SHP77 treated with DMSO at 0.1 percent for 48 hours (cell line): ENCODE data around the gene SPECC1.
"Not testable (repeated sequence)": the region's sequence is repeated elsewhere in the genome, so short reads cannot be mapped to it uniquely, and the experiment has no call there.

Source experiments
- DNase-seq: peaks from one replicate; lab custom pipeline; 2025; lab: John Stamatoyannopoulos, UW

The SPECC1 gene

GRCh38 chr17:20010099-20010863, 1.1 kb downstream of the SPECC1 start:
- peak; percentile 89 for DNase-seq

DNA sequence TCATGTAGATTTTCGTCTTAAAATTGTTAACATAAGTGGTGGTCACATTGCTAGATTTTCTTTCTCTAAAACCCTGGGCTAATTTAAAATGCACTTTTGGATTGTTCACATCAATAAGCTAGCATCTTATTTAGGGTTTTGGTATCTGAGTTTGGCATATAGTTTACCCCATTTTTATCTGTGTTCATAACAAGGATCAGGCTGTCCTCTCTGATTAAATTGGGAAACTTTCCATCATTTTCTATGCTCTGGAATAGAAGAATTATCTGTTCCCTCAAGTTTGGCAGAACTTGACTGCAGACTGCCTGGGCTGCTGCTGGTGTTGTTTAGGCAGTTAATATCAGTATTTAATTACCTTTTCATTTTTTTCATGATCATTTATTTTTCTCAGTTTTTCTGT, 1.8 kb downstream of the SPECC1 start:
- peak; percentile 25 for DNase-seq

- DNase-seq: no peak
These were observed 2.9 kb downstream of the SPECC1 start for GRCh38 chr17:20012017-20012536.

GRCh38 chr17:20016475-20016992, 7.4 kb downstream of the SPECC1 start:
- not testable (repeated sequence) for DNase-seq

- no peak for DNase-seq
These were observed 13.5 kb downstream of the SPECC1 start for GRCh38 chr17:20022701-20023100.

- no peak for DNase-seq
These were observed 17.8 kb downstream of the SPECC1 start for GRCh38 chr17:20026960-20027359.

DNA sequence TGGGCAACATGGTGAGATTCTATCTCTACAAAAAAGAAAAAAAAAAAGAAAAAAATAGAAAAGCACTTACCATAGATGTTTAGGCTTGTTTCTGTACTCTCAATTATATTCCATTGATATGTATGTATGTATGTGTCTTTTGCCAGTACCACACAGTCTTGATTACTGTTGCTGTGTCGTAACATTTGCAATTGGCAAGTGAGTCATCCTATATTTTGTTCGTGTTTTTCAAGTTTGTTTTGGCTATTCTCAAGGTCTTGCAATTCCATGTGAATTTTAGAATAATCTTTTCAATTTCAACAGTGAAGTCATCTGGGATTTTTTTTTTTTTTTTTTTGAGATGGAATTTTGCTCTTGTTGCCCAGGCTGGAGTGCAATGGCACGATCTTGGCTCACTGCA, 19.3 kb downstream of the SPECC1 start:
- no peak for DNase-seq

- no peak for DNase-seq
These were observed 23.5 kb downstream of the SPECC1 start for GRCh38 chr17:20032636-20033035.

GRCh38 chr17:20033415-20033814, 24.3 kb downstream of the SPECC1 start:
- DNase-seq: no peak

GRCh38 chr17:20035501-20035900, 26.3 kb downstream of the SPECC1 start:
- no peak for DNase-seq

DNA sequence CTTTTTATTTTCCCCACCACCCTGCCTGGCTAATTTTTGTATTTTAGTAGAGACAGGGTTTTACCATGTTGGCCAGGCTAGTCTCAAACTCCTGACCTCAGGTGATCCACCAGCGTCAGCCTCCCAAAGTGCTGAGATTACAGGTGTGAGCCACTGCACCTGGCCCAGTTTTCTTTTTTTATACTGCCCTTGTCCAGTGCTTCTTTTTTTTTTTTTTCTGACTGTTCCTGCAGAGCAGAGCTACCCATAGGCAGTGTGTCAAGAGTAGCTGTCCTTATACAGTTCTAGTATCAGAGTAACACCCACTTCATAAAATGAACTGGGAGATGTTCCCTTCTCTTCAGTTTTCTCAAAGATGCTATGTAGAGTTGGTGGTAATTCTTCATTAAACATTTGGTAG, 28.1 kb downstream of the SPECC1 start:
- DNase-seq: not testable (repeated sequence)

GRCh38 chr17:20039037-20039436, 29.9 kb downstream of the SPECC1 start:
- DNase-seq: no peak

GRCh38 chr17:20040216-20040615, 31.1 kb downstream of the SPECC1 start:
- DNase-seq: no peak

- no peak for DNase-seq
These were observed 33.9 kb downstream of the SPECC1 start for GRCh38 chr17:20043021-20043420.

DNA sequence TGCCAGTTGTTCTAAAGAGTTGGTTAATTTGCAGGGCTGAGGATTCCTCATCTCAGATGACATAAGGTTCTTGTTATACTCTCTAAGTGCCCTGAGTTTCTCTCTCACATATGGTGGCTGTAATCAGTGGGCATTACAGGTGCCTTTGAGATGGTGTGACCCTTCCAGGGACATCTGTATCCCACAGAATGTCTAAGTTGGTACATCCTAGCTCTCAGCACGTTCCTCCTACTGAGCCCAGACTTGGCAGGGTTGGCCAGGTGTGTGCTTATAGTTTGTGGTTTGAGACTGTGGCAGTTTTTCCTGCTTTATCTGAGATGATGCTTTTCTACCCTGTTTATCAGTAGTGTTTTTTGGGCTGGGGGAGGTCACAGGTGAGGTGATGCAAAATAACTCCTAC, 36.3 kb downstream of the SPECC1 start:
- no peak for DNase-seq

- DNase-seq: no peak
These were observed 37.5 kb downstream of the SPECC1 start for GRCh38 chr17:20046629-20047028.

DNA sequence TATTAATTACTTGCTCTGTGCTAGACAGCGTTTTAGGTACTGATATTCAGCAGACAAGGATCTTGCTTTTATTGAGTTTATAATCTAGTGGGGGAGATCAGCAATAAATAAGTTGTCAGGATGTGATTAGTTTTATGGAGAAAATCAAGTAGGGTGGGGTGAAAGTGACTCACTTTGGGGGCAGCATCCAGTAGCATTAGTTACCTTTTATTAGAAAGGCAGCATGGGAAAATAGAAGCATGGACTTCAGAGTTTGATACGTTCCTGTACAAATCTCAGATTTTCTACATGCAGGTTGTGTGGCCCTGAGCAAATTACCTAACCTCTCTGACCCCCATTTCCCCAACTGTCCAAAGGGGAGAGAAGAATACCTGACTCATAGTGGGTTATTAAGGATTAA, 42.5 kb downstream of the SPECC1 start:
- DNase-seq: no peak

DNA sequence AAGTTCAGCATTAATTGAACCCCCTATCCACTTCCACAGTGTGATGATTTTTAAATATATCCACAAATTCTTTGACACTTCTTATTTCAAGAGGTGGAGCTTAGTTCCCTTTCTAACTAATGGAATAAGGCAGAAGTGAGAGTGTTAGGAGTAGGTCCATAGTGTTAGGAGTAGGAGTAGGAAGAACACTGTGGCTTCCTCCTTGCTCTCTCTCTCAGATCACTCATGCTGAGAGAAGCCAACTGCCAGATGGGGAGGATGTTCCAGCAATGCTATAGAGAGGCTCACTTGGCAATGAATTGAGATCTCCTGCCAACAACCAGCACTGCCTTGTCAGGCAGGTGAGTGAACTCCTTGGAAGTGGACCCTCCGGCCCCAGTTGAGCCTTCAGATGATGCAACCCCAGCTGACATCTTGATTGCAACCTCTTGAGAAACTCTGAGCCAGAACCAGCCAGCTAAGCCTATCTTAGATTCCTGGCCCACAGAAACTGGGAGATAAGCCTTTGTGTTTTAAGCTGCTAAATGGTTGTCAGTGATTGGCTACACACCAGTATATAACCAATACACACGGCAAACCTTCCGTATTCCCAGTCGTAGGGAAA, 44.3 kb downstream of the SPECC1 start:
- no peak for DNase-seq

- no peak for DNase-seq
These were observed 50.6 kb downstream of the SPECC1 start for GRCh38 chr17:20059728-20060188.

DNA sequence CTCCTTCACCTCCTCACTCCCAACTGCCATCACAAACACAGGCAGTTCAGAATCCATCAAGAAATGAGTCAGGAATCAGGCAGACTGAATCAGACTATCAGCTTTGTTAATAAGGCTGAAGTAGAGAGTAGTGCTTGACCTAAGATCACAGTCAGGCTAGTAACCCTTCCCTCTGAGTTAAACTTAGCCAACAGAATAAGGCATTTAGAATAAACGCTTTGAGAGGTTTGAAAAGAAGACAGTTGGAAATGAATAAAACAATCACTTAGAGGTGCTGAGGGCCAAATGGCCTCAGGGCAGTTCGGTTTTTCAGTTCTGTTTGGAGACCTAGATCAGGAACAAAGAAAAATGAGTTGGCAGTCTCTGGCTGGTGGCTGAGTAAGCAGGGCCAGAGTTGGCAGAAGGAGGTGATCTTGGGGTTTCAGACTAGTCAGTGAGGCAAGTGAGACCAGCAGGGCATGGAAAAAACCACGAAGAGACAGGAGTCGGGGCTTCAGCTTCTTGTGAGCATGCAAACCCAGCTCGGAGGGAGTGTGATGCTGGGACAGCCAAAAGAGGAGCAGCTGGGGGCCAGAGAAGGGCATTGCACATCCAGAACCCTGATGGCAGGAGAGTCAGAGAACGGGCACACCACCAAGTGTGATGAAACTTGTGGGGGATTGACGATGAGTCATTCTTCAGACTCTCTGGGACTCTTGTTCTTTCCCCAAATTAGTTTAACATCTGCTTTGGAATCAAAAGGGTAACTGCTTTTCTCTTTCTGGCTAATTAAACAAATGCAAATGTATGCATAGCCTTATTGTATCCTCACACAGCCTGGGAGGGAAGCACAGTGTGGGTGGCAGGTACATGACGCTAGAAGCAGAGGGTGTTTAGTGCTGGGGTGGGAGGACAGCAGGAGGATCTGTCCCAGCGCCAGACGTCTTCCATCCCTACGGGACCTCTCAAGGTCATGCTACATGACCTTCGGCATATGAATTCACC, 54.8 kb downstream of the SPECC1 start:
- DNase-seq: no peak

GRCh38 chr17:20066253-20066652, 57.1 kb downstream of the SPECC1 start:
- no peak for DNase-seq

GRCh38 chr17:20067711-20068110, 58.6 kb downstream of the SPECC1 start:
- DNase-seq: no peak
